ENCODE measurements around the gene CLMN. TPM values are rescaled to one million over a fixed set of nuclear protein-coding genes. Genes with fewer than 3 reads are reported as not detected.

The CLMN gene
- total and polyA plus RNA-seq, 8 donors, result 5.3 to 42.9 (median 20.1) TPM

- 89 to 96% (median 91%) methylated on average over 6 of the region's 6 CpGs for WGBS, 5 donors
- no peaks in the 10 kb centered on the region for H3K9me3 ChIP-seq
- intact Hi-C loops (cut with DNase I; ENCODE audit: low total_unique reads), result no loop called here
- H3K4me1 ChIP-seq, result peaks cover 10 to 23% (median 16%) of the 10 kb centered on the region in 4 donors
- H3K27me3 ChIP-seq, result no peaks in the 10 kb centered on the region
- H3K27ac ChIP-seq, result no peak overlapping the region
- no peak for DNase-seq
- no peak overlapping the region for H3K4me3 ChIP-seq
- TF ChIP-seq POLR2A (IDR thresholded peaks at IDR 0.05) (no peak), EP300 (IDR thresholded peaks at IDR 0.05) (no peak), POLR2AphosphoS5 (IDR thresholded peaks at IDR 0.05) (no peak)
- TF ChIP-seq, protein P1, sequence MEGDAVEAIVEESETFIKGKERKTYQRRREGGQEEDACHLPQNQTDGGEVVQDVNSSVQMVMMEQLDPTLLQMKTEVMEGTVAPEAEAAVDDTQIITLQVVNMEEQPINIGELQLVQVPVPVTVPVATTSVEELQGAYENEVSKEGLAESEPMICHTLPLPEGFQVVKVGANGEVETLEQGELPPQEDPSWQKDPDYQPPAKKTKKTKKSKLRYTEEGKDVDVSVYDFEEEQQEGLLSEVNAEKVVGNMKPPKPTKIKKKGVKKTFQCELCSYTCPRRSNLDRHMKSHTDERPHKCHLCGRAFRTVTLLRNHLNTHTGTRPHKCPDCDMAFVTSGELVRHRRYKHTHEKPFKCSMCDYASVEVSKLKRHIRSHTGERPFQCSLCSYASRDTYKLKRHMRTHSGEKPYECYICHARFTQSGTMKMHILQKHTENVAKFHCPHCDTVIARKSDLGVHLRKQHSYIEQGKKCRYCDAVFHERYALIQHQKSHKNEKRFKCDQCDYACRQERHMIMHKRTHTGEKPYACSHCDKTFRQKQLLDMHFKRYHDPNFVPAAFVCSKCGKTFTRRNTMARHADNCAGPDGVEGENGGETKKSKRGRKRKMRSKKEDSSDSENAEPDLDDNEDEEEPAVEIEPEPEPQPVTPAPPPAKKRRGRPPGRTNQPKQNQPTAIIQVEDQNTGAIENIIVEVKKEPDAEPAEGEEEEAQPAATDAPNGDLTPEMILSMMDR (IDR thresholded peaks at IDR 0.05), result no peak
- H3K36me3 ChIP-seq, result no peaks in the 10 kb centered on the region
Observed at GRCh38 chr14:95301527-95302187, 18.1 kb downstream of the CLMN start.

- DNase-seq, result no peak
- Histone ChIP-seq H3K9me3 (no peaks in the 10 kb centered on the region), H3K27me3 (no peaks in the 10 kb centered on the region), H3K4me1 (peaks cover 10 to 23% (median 16%) of the 10 kb centered on the region in 4 donors), H3K4me3 (no peak overlapping the region), H3K36me3 (no peaks in the 10 kb centered on the region), H3K27ac (peak overlapping the region in 1 of 5 donors; percentile 15)
- TF ChIP-seq POLR2AphosphoS5 (IDR thresholded peaks at IDR 0.05), result no peak
- TF ChIP-seq, protein P1 (IDR thresholded peaks at IDR 0.05), result no peak
- no peak for TF ChIP-seq EP300 (IDR thresholded peaks at IDR 0.05)
- TF ChIP-seq POLR2A (IDR thresholded peaks at IDR 0.05), result no peak
- intact Hi-C loops (cut with DNase I; ENCODE audit: low total_unique reads), result no loop called here
- WGBS, 5 donors, result 82 to 88% (median 86%) methylated on average over 8 of the region's 8 CpGs
Observed at GRCh38 chr14:95300697-95301526, 18.8 kb downstream of the CLMN start.

GRCh38 chr14:95300002-95300696 is 19.6 kb downstream of the CLMN start:
- intact Hi-C loops (cut with DNase I; ENCODE audit: low total_unique reads), result no loop called here
- no peaks in the 10 kb centered on the region for H3K9me3 ChIP-seq
- no peaks in the 10 kb centered on the region for H3K27me3 ChIP-seq
- TF ChIP-seq POLR2AphosphoS5 (IDR thresholded peaks at IDR 0.05) (no peak), POLR2A (IDR thresholded peaks at IDR 0.05) (no peak), EP300 (IDR thresholded peaks at IDR 0.05) (no peak)
- TF ChIP-seq, protein P1 (IDR thresholded peaks at IDR 0.05), result no peak
- no peak for DNase-seq
- H3K4me3 ChIP-seq, result no peak overlapping the region
- peaks cover 10 to 23% (median 16%) of the 10 kb centered on the region in 4 donors for H3K4me1 ChIP-seq
- peak overlapping the region in 1 of 5 donors; percentile 15 for H3K27ac ChIP-seq
- WGBS, 5 donors, result 73 to 75% (median 75%) methylated on average over 10 to 12 of the region's 12 CpGs
- H3K36me3 ChIP-seq, result no peaks in the 10 kb centered on the region

- DNase-seq, result no peak
- no peaks in the 10 kb centered on the region for H3K36me3 ChIP-seq
- TF ChIP-seq EP300 (IDR thresholded peaks at IDR 0.05) (no peak), POLR2A (IDR thresholded peaks at IDR 0.05) (no peak), POLR2AphosphoS5 (IDR thresholded peaks at IDR 0.05) (no peak)
- TF ChIP-seq, protein P1 (IDR thresholded peaks at IDR 0.05), result no peak
- H3K4me3 ChIP-seq, result no peak overlapping the region
- intact Hi-C loops (cut with DNase I; ENCODE audit: low total_unique reads), result no loop called here
- H3K27me3 ChIP-seq, result no peaks in the 10 kb centered on the region
- 77 to 91% (median 87%) methylated on average over 2 to 5 of the region's 5 CpGs for WGBS, 5 donors
- no peaks in the 10 kb centered on the region for H3K9me3 ChIP-seq
- H3K27ac ChIP-seq, result no peak overlapping the region
- H3K4me1 ChIP-seq, result peaks cover 16 to 23% (median 17%) of the 10 kb centered on the region in 4 donors
Observed at GRCh38 chr14:95299271-95299670, 20.4 kb downstream of the CLMN start.
